Neural cell (in vitro differentiated cells): ENCODE results near the gene CASP6.

Experiments used
- EP300 ChIP-seq: fragments of 450-650 bp; conservative IDR thresholded peaks from 2 replicates; pipeline ENCODE4 v1.6.1; 2014; ENCODE audit warnings: antibody characterized with exemption, mild to moderate bottlenecking, moderate library complexity; ENCODE audit not compliant: poor library complexity, severe bottlenecking
- TF ChIP-seq, protein P1 (sequence below): fragments of 450-650 bp; IDR thresholded peaks from 2 replicates; pipeline ENCODE4 v1.5.1; 2014; ENCODE audit warnings: antibody characterized with exemption, mild to moderate bottlenecking, moderate library complexity; ENCODE audit not compliant: poor library complexity, severe bottlenecking
- TF ChIP-seq, protein P2 (sequence below): IDR thresholded peaks from 2 replicates; pipeline ENCODE4 v1.6.1; 2012; ENCODE audit warnings: borderline replicate concordance

DNA sequence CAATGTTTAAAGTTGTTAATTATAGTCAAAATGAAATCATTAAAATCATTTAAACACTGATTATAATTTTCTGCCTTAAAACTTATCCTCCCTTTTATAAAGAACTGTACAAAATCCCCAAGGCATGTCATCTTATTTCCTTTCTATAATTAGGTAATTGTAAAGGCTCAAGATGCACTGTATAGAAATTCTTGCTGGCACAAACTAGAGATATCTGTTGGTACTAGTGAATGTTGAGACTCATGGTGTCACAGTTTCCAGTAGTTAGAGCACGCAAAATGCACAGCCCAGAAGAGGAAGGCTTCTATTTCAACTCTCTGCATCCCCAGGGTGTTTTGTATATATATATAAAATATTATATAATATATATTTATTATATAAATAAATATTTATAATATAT, 49.3 kb upstream of the CASP6 start:
- TF ChIP-seq, protein P1, sequence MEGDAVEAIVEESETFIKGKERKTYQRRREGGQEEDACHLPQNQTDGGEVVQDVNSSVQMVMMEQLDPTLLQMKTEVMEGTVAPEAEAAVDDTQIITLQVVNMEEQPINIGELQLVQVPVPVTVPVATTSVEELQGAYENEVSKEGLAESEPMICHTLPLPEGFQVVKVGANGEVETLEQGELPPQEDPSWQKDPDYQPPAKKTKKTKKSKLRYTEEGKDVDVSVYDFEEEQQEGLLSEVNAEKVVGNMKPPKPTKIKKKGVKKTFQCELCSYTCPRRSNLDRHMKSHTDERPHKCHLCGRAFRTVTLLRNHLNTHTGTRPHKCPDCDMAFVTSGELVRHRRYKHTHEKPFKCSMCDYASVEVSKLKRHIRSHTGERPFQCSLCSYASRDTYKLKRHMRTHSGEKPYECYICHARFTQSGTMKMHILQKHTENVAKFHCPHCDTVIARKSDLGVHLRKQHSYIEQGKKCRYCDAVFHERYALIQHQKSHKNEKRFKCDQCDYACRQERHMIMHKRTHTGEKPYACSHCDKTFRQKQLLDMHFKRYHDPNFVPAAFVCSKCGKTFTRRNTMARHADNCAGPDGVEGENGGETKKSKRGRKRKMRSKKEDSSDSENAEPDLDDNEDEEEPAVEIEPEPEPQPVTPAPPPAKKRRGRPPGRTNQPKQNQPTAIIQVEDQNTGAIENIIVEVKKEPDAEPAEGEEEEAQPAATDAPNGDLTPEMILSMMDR: no peak
- TF ChIP-seq, protein P2, sequence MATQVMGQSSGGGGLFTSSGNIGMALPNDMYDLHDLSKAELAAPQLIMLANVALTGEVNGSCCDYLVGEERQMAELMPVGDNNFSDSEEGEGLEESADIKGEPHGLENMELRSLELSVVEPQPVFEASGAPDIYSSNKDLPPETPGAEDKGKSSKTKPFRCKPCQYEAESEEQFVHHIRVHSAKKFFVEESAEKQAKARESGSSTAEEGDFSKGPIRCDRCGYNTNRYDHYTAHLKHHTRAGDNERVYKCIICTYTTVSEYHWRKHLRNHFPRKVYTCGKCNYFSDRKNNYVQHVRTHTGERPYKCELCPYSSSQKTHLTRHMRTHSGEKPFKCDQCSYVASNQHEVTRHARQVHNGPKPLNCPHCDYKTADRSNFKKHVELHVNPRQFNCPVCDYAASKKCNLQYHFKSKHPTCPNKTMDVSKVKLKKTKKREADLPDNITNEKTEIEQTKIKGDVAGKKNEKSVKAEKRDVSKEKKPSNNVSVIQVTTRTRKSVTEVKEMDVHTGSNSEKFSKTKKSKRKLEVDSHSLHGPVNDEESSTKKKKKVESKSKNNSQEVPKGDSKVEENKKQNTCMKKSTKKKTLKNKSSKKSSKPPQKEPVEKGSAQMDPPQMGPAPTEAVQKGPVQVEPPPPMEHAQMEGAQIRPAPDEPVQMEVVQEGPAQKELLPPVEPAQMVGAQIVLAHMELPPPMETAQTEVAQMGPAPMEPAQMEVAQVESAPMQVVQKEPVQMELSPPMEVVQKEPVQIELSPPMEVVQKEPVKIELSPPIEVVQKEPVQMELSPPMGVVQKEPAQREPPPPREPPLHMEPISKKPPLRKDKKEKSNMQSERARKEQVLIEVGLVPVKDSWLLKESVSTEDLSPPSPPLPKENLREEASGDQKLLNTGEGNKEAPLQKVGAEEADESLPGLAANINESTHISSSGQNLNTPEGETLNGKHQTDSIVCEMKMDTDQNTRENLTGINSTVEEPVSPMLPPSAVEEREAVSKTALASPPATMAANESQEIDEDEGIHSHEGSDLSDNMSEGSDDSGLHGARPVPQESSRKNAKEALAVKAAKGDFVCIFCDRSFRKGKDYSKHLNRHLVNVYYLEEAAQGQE: no peak
- no peak for TF ChIP-seq EP300
